Measurements from ENCODE around the gene GAD1.

GRCh38 chr2:170905864-170906263, 89.2 kb downstream of the GAD1 start:
- no peak for TF ChIP-seq CTCF (IDR thresholded peaks at IDR 0.05)
- TF ChIP-seq POLR2A (IDR thresholded peaks at IDR 0.05), result no peak

All from tibial nerve (tissue), 3 donors.